B cell (primary cell): ENCODE data around the gene HOXA1.

Experiments
- CTCF ChIP-seq: fragments of 200-600 bp; IDR thresholded peaks from one replicate; pipeline ENCODE4 v1.8.0; 2022; ENCODE audit warnings: antibody characterized with exemption, mild to moderate bottlenecking
- EZH2 ChIP-seq: IDR thresholded peaks from 2 replicates; pipeline ENCODE4 v1.6.1; 2012; ENCODE audit warnings: borderline replicate concordance, low read depth, mild to moderate bottlenecking, moderate library complexity, low read length; ENCODE audit not compliant: insufficient read depth, poor library complexity, severe bottlenecking

GRCh38 chr7:27046854-27047549 lies 48.8 kb downstream of the HOXA1 start:
- no peak for TF ChIP-seq CTCF
- TF ChIP-seq EZH2: no peak
